Activated naive CD4-positive, alpha-beta T cell treated with anti-CD3 and anti-CD28 coated beads, Interleukin-2, amount 50 U/mL, for 72 hours (primary cell): ENCODE results near the gene FRMPD2. TPM values are rescaled to one million over a fixed set of nuclear protein-coding genes. Genes with fewer than 3 reads are reported as not detected.
"Not testable (repeated sequence)": the region's sequence is repeated elsewhere in the genome, so short reads cannot be mapped to it uniquely, and the experiment has no call there.

Source experiments
- ATAC-seq, 2 donors: fragments of 150-1000 bp; cut with Tn5 transposase; 2 replicates each; pipeline ENCODE4 v1.10.0; 2021; ENCODE audit warnings: mild to moderate bottlenecking in 2 of 2, moderate library complexity in 2 of 2
- DNase-seq, 2 donors: peaks; one replicate each; pipeline ENCODE4 v3.0.0; 2021 to 2022; ENCODE audit warnings: low spot score in 2 of 2
- H3K27ac Mint-ChIP-seq, 2 donors: one replicate each; pipeline ENCODE4 v1.8.0; 2022; ENCODE audit warnings: mild to moderate bottlenecking in 2 of 2, mixed read lengths in 2 of 2
- H3K36me3 Mint-ChIP-seq, 2 donors: one replicate each; pipeline ENCODE4 v1.8.0; 2022; ENCODE audit warnings: mixed read lengths in 2 of 2
- H3K9me3 Mint-ChIP-seq, 2 donors: one replicate each; pipeline ENCODE4 v1.8.0; 2022; ENCODE audit warnings: mixed read lengths in 2 of 2
- total RNA-seq, 2 donors: library from RNA; stranded (reverse); gene quantifications; one replicate each; pipeline ENCODE4 v1.2.3, GENCODE V29; 2022

Gene FRMPD2
- total RNA-seq, 2 donors from 2014 or later: 0.36 TPM; not detected in 1

DNA sequence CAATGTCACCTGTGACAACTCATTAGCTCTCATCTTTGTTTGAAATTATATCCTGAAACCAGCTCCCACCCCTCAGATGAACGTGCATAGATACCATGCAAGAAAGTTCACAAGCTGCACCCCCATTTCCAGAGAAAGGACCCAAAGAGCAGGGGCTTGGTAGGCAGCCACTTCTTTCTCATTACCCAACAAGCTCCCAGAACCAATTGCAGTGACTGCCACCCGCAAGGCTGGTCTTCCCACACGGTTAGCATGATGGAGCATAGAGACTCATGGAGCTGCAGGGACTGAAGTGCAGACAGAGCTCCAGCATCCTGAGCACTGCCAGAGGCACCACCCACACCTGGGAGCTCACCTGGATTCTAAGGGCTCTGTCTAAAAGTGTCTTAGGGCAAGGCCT is 28.5 kb downstream of the FRMPD2 start:
- no peaks in the 10 kb centered on the region for H3K36me3 Mint-ChIP-seq
- ATAC-seq: no peak

DNA sequence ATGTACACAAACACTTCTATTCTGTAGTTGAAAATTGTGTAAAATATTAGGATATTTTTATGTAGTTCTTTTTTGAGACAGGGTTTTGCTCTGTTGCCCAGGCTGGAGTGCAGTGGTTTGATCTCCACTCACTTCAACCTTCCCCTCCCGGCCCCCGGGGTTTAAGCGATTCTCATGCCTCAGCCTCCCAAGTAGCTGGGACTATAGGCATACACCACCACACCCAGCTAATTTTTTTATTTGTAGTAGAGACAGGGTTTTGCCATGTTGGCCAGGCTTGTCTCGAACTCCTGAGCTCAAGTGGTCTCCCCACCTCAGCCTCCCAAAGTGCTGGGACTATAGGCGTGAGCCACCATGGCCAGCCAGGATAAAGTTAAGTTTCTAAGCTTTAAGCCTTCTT is 30.6 kb downstream of the FRMPD2 start:
- not testable (repeated sequence) for DNase-seq, H3K9me3 Mint-ChIP-seq, H3K27ac Mint-ChIP-seq, ATAC-seq, H3K36me3 Mint-ChIP-seq

More for the DNA sequence above, 28.5 kb downstream of the FRMPD2 start:
- DNase-seq: no peak
- H3K9me3 Mint-ChIP-seq: no peaks in the 10 kb centered on the region
- no peak overlapping the region for H3K27ac Mint-ChIP-seq

DNA sequence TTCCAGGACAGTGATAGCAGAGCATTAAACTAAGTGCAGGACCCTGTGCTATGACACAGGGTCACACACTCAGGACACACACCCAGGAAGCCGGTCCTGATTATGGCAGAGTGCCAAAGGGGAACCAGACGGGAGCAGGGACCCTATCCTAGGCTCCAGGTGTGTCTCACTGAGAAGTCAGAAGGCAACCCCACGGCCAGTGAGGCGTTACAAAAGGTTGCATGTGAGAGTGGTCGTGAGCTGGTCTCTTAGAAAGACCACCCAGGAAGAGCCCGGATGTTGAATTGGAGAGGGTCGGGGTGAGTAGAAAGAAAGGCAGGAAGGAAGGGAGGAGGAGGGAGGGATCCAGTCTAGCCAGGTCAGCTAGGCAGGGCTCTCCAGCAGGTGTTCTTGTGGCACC is 31.0 kb downstream of the FRMPD2 start:
- H3K36me3 Mint-ChIP-seq: no peaks in the 10 kb centered on the region
- ATAC-seq: no peak

DNA sequence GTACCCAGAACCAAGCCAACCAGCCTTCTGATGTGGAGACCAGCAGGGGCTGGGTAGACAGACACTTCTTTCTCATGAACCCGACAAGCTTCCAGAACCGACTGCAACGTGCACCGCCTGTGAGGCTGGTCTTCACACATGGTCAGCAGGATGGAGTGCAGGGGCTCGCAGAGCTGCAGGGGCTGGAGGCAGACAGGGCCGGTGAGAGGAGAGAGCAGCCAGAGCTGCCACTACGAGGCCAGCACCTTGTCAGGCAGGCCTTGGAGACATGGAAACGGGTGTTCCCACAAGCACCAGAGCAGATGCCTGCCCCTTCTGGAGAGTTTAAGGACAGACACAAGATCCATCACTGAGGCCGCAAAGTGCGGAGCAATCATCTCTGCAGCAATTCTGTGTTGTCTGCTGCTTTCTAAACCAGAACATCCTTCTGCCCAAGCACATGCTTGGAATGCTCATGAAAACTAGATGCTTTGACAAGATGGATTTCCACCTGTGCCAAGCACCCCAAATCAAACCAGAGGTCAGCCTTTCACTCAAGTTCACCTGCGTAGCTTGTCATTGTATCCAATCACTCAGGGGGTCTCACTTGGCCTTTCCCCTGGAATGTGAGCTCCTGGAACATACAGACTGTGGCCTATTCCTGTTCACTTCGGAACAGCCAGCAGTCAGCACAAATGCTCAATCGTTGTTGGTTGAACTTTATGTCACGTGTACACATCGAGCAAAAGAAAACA is 32.2 kb downstream of the FRMPD2 start:
- Mint-ChIP-seq H3K36me3 (no peaks in the 10 kb centered on the region), H3K27ac (no peak overlapping the region), H3K9me3 (no peaks in the 10 kb centered on the region)
- DNase-seq: no peak
- no peak for ATAC-seq

More for the DNA sequence above, 31.0 kb downstream of the FRMPD2 start:
- Mint-ChIP-seq H3K9me3 (no peaks in the 10 kb centered on the region), H3K27ac (no peak overlapping the region)
- no peak for DNase-seq

DNA sequence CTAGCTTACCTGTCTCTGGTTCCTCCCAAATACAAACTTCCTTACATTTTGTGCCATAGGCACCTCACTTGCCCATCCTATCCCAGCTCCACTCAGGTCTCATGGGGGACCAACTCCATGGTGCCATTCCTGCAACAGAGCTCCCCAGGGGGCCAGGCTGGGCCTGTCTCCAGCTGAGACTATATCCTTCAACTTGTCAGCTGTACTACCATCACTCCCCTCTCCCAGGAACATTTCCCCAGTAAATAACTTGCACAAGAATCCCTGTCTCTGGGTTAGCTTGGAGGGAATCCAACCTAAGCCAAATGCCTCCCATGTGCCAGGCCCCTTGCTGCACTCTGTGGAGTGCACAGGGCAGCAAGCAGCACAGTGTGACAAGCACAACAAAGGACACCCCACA is 33.2 kb downstream of the FRMPD2 start:
- Mint-ChIP-seq H3K27ac (no peak overlapping the region), H3K9me3 (no peaks in the 10 kb centered on the region), H3K36me3 (no peaks in the 10 kb centered on the region)
- ATAC-seq (no peak), DNase-seq (no peak)

DNA sequence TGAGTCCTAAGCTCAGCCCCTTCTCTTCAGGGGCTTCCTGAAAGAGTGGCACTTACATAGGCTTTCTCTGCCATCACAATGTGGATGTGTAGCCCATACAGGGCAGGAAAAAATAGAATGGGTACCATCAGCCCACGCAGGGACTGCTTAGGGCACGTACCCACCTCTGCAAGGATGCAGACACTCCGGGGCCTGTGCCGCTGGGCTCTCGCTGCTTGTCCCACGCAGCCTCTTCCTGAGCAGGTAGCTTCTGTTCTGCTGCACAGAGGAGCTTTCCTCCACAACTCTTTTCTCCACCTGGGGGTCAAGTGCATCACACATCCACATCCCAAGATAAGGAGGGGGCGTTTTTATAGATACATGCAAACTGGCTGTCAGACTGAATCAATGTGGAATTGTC is 34.3 kb downstream of the FRMPD2 start:
- ATAC-seq: no peak
- Mint-ChIP-seq H3K36me3 (no peaks in the 10 kb centered on the region), H3K9me3 (no peaks in the 10 kb centered on the region), H3K27ac (no peak overlapping the region)
- DNase-seq: no peak

DNA sequence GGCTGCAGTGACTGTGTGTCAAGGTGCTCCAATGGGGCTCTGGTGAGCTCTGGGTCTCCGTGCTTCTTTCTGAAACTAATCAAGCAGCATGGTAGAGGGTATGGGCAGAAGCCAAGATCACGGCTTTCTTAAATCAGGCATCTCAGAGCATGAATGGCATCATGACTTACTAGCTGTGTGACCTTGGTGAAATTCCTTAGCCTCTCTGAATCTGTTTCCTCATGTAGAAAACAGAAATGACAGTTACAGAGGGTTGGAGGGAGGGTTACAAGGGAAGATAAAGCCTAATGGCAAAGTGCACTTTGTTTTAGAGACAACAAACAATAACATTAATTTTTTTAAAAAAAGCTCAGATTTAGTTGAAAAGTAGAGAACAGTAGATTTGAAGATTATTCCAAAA is 34.9 kb downstream of the FRMPD2 start:
- Mint-ChIP-seq H3K27ac (no peak overlapping the region), H3K36me3 (no peaks in the 10 kb centered on the region), H3K9me3 (no peaks in the 10 kb centered on the region)
- DNase-seq (no peak), ATAC-seq (no peak)

DNA sequence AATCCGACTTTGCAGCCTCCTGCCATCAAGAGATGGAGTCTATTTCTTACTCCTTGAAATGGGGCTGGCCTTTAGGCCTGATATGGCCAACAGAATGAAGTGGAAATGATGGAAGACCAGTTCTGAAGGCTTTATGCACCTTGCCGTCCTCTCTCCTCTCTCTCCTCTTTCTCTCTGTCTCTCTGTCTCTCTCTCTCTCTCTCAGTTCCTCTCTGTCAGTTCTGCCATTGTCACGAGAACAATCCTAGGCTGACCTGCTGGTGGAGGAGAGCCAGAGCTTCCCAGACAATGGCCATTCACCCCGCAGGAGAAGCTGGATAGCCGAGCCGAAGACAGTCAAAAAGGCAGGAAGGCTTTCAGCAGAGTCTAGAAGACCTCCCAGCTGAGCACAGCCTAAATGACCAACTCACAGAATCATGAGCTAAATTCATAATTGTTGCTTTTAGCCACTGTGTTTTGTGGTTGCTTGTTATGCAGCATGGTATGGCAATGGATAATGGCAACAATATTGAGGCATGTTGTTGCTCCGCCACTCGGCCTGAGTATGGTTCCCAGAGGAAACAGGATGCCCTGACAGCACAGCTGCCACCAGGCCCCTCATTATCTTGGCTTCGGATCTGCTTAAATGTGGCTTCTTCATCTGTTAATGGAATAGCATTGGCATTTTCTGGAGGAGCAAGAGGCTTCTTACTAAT is 35.5 kb downstream of the FRMPD2 start:
- ATAC-seq (no peak), DNase-seq (no peak)
- Mint-ChIP-seq H3K36me3 (no peaks in the 10 kb centered on the region), H3K27ac (no peak overlapping the region), H3K9me3 (no peaks in the 10 kb centered on the region)

DNA sequence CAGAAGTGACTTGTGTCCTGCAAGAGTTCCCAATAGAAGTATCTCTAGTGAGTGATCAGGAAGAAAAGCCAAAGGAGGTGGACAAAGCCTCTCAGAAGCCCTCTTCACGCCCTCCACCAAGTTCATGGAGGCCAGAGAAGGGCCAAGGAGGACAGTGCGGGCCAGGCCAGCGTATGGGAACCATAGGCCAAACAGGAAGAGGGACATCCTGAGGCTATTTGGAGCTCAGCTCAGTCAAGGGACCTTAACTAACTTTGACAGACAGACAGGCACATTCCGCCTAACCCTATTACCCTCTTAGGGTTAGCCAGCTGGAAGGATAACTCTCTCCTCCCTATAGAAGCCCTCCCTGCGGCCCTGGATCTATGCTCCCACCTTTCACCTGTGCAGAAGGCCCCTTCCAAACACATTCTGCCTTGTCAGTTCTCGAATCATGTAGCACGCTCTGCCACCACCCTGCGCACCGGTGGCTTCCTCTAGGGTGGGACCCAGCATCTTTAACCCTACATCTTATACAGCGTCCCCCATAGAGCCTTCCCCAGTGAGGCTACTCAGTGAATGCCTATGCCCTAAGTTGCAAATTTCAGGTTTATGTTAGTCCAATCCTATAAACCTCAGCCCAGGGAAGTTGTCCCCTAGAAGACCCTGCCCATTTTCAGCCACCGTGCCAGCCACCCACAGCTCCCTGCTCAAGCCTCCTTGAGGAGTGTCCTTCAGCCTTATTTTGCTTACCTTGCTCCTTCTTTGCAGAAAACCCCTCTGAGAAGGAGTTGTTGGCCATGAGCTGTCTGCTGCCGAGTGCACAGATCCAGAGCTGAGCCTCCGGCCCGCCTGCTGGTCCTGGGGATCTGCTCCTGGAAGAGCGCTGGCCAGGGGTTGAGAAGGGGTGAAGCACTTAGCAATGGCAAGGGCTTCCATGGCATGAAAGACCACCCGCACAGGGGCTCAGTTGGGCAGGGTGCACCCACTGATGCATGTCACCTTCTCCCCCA is 36.9 kb downstream of the FRMPD2 start:
- DNase-seq (no peak), ATAC-seq (no peak)
- no peaks in the 10 kb centered on the region for H3K36me3 Mint-ChIP-seq
- H3K27ac Mint-ChIP-seq: no peak overlapping the region
- no peaks in the 10 kb centered on the region for H3K9me3 Mint-ChIP-seq

DNA sequence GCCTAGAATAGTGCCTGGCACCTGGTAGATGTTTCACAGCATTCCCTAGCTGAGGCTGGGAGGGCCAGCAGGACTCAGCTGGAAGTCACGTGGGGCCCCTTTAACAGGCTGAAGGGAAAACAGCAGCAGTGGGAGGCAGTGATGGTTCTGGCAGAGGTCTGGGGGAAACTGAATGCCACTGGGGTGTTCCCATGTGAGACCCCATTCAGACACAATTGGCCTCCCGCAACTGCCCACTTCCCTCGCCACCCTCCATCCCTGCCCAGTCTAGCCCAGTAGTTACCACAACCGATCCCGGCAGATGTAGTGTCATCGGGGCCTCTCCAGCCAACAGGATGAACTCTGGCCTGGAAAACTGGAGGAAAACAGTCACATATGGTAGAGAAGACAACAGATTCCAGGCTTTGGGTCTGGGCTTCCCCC is 38.3 kb downstream of the FRMPD2 start:
- Mint-ChIP-seq H3K36me3 (no peaks in the 10 kb centered on the region), H3K9me3 (no peaks in the 10 kb centered on the region), H3K27ac (no peak overlapping the region)
- ATAC-seq (no peak), DNase-seq (no peak)

DNA sequence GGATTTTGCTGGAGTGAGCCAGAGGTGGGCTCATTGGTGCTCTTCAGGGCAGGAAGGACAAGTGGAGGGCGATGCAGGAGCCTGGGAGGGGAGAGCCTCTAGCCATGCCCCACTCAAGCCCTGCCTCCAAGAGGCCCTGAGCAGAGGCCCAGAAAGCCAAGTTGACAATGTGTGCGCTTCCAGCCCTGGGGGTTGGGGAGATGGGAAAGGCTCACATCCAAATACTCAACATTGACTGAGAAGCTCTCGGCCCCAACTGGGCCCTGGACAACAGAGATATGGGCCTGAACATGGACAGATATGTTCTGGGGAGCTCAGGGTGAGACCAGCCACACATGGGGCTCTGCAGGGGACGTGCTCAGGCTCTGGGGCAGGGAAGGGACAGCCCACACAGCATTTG is 39.0 kb downstream of the FRMPD2 start:
- H3K27ac Mint-ChIP-seq: no peak overlapping the region
- no peak for ATAC-seq
- no peaks in the 10 kb centered on the region for H3K9me3 Mint-ChIP-seq
- no peaks in the 10 kb centered on the region for H3K36me3 Mint-ChIP-seq
- DNase-seq: no peak

DNA sequence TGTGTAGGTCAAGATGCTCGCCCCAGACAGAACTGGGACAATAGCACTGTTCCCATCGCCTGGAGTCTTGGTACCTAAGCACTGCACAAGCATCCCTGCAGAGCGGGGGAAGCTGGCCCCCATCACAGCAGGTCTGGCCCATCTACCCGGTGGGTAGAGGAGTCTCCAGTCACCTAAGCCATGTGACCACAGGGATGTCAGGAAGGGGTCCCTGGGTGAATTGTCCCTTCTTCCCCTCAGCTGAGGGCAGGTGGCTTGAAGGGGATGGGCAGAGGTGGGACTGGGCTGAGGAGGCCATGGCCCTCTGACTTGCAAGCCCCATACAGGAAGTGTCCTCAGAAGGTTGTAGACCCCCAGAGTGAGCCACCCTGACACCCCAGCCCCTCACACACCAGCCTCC is 39.7 kb downstream of the FRMPD2 start:
- DNase-seq (no peak), ATAC-seq (no peak)
- Mint-ChIP-seq H3K9me3 (no peaks in the 10 kb centered on the region), H3K36me3 (no peaks in the 10 kb centered on the region), H3K27ac (no peak overlapping the region)

DNA sequence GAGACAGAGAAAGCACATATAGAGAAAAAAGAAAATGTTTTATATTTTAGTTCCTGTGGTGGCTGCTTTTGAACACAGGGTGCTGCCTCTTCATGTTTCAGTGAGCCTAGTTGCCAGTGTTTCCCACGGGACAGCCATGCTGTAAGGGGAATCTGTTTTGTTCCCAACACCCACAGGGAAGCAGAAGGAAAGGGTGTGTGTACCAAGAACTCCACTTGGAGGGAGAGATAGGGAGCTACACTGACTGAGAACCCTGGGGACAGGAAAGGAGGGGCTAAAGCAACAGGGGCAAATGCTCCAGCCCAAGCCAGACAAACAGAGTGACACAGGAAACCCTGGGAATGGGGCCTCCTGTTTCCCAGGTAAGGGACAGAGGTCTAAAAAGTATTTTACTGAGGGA is 40.2 kb downstream of the FRMPD2 start:
- H3K27ac Mint-ChIP-seq: peak overlapping the region in 1 of 2 donors; percentile 62
- ATAC-seq: no peak
- no peaks in the 10 kb centered on the region for H3K9me3 Mint-ChIP-seq

DNA sequence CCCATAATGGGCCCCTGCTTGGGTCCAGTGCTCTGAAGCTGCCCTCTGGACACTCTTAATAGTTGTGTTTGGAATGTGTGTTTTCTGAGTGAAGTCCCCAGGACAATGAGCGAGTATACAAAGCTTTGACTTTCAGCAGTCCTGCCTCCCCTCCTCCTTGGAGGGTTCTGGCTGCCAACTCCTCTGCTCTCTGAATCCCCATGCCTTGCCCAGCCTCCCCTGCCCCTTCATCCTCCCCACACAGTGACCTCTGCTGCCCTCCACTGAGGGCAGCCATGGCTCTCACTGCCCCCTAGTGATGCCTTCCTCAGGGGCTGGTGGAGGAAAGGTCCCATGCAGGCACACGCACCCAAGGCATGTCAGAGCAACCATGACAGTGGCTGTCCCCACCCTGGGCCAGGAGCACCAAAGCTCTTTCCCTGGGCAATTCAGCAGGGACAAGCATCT is 40.9 kb downstream of the FRMPD2 start:
- Mint-ChIP-seq H3K9me3 (no peaks in the 10 kb centered on the region), H3K27ac (no peak overlapping the region), H3K36me3 (no peaks in the 10 kb centered on the region)
- no peak for DNase-seq
- no peak for ATAC-seq

More for the DNA sequence above, 40.2 kb downstream of the FRMPD2 start:
- no peak for DNase-seq
- H3K36me3 Mint-ChIP-seq: no peaks in the 10 kb centered on the region

DNA sequence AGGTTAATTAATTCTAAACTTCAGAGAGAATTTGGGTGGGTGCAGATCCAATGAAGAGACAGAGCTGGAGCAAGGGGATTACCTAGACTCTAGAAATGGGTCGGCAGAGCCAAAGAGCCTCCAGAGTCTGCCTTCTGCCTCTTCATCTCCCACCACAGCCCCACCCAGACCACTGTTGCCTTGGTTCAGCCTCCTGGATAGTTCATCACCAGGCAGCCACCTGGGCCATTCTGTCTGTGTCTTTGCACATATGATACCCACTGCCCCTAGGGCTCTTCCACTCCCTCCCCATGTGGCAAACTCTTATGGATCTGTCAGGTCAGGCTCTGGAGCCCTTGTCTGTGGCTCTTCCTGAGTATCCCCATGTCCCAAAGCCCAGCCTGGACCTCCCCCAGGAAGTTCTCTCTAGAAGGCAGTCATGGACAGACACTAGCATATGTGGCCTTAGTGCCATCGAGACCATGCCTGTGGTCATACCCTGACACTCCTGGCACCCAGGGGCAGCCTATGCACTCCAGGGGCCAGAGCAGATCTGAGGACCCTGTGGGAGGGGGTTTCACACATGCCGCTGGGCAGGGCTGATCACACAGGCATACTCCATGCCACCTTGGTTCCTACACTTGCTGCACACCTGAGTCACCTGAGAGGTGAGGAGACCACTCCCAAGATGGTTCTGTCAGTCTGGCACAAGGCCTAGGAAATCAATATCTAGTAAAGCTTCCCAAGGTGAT is 41.6 kb downstream of the FRMPD2 start:
- ATAC-seq (no peak), DNase-seq (no peak)
- Mint-ChIP-seq H3K27ac (no peak overlapping the region), H3K36me3 (no peaks in the 10 kb centered on the region), H3K9me3 (no peaks in the 10 kb centered on the region)

DNA sequence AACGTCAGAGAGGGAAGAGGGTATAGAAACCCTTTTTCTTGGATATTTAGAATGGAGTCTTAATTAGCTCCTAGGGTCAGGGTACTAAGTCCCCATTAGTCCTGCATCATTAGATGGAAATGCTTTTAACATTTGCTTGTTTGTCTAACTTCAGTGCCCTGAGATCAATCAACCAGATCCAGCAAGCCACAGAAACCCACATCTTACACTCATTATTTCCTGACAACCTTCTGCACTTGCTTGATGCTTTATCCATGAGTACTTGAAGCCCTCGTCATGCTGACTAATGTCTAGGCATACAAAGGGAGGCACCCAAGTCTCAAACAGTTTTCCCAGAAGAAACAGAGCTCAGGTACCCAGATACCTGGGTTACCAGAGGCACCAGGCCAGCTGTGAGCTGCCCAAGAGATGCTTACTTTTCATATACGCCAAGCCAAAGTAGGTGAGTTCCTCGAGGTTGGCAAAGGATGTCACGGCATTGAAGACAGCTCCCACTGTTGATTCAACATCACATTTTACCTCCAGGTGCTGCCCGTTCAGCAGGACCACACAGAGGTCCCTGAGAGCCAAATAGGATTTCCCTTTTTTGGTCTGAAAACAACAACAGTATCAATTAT is 42.7 kb downstream of the FRMPD2 start:
- Mint-ChIP-seq H3K36me3 (no peaks in the 10 kb centered on the region), H3K27ac (no peak overlapping the region), H3K9me3 (no peaks in the 10 kb centered on the region)
- DNase-seq (no peak), ATAC-seq (no peak)
